Measurements from ENCODE around the gene NRL. TPM values are rescaled to one million over a fixed set of nuclear protein-coding genes. Genes with fewer than 3 reads are reported as not detected.

The NRL gene
- total RNA-seq, 1 experiment from 2014 or later: 2.5 TPM

DNA sequence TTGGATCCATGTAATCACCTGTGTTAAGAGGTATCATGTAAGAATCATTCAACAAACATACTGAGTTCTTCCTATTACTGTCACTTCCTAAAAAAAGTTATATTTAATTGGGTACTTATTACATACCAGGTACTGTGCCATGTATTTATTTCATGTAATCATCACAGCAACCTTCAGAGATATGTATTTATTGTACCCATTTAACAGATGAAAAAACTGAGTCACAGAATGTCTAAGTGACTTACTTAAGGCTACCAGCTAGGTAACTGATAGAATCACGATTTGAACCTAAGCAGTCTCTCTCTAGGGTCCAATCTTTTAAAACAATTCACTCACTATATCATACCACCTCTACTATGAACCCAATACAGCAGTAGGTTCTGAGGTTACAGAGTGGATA lies 29.7 kb upstream of the NRL start:
- Histone ChIP-seq H3K23me2 (ENCODE audit: insufficient read length, low read depth, low read length, poor library complexity, severe bottlenecking) (peaks cover 19% of the 10 kb centered on the region), H2BK120ac (ENCODE audit: low read depth, low read length, poor library complexity, severe bottlenecking) (no peak overlapping the region), H3K56ac (ENCODE audit: insufficient read length, low read depth, low read length) (no peak overlapping the region), H3T11ph (ENCODE audit: low read length) (no peak overlapping the region), H2BK15ac (ENCODE audit: low read depth, low read length) (no peak overlapping the region), H3K9ac (ENCODE audit: extremely low read depth, insufficient read length, low read length) (no peak overlapping the region), H3K18ac (ENCODE audit: insufficient read length, low read depth, low read length) (no peak overlapping the region), H4K5ac (ENCODE audit: insufficient read length, low read depth, low read length) (no peak overlapping the region), H3K4ac (ENCODE audit: low read depth, low read length) (no peak overlapping the region), H3K27me3 (ENCODE audit: insufficient read depth, low read length) (no peaks in the 10 kb centered on the region), H3K79me2 (ENCODE audit: insufficient read depth, low read length) (peaks cover 10% of the 10 kb centered on the region; the same call in 1 of the 2 replicates), H2BK5ac (ENCODE audit: insufficient read length, low read length) (no peak overlapping the region), H2AK5ac (ENCODE audit: insufficient read length, low read length) (no peak overlapping the region), H3K14ac (ENCODE audit: insufficient read depth, low read length) (no peak overlapping the region), H3K79me1 (ENCODE audit: insufficient read depth, low read depth, low read length, poor library complexity, severe bottlenecking) (peaks cover 5% of the 10 kb centered on the region), H2AFZ (ENCODE audit: low read length) (no peak overlapping the region), H2BK20ac (ENCODE audit: low read depth, low read length, poor library complexity, severe bottlenecking) (no peak overlapping the region), H2BK12ac (ENCODE audit: insufficient read length, low read depth, low read length) (no peak overlapping the region), H3K27ac (ENCODE audit: insufficient read length, low read depth, low read length) (no peak overlapping the region), H4K8ac (replicated peaks; ENCODE audit: insufficient read length, low read depth, low read length) (no peak overlapping the region), H3K23ac (ENCODE audit: insufficient read length, low read depth, low read length) (no peak overlapping the region), H3K4me1 (ENCODE audit: insufficient read depth, low read length) (no peaks in the 10 kb centered on the region), H4K91ac (ENCODE audit: insufficient read length, low read depth, low read length) (no peak overlapping the region), H4K20me1 (ENCODE audit: control insufficient read depth, insufficient read depth, insufficient read length) (no peaks in the 10 kb centered on the region), H3K4me2 (ENCODE audit: insufficient read depth, insufficient read length, low read length) (no peak overlapping the region), H3K9me3 (ENCODE audit: control insufficient read depth, low read depth, low read length) (no peaks in the 10 kb centered on the region)
- DNase-seq: no peak
- H3K9me3 Mint-ChIP-seq: no peaks in the 10 kb centered on the region
- no CpG with 5 or more reads among the region's 1 CpG for WGBS (ENCODE audit: extremely low coverage, insufficient read length, low lambda C conversion rate)
- TF ChIP-seq CTCF (conservative IDR thresholded peaks at IDR 0.05): no peak
- H3K4me3 Mint-ChIP-seq: no peak overlapping the region
- peaks cover 29 to 31% of the 10 kb centered on the region in 2 experiments for H3K4me1 Mint-ChIP-seq
- H3K36me3 Mint-ChIP-seq (ENCODE audit: insufficient read depth in 1 of 3, low read depth in 3 of 3): peaks cover 7 to 44% (median 43%) of the 10 kb centered on the region in 3 experiments
- H3K27ac Mint-ChIP-seq: no peak overlapping the region
- no peaks in the 10 kb centered on the region for H3K27me3 Mint-ChIP-seq (ENCODE audit: low read depth)

Measured in H9 (cell line).